HEK293 (cell line): ENCODE data around the gene RNPEP.

Source experiments
- BCL11B ChIP-seq: fragments of 450-650 bp; formaldehyde crosslinking; IDR thresholded peaks from 2 replicates; pipeline ENCODE4 v1.5.1; 2016; ENCODE audit warnings: low read depth, missing biosample characterization, missing genetic modification characterization
- HOXD13 ChIP-seq: sonication (generic); formaldehyde crosslinking; IDR thresholded peaks from 2 replicates; pipeline ENCODE4 v1.8.0; 2022; ENCODE audit warnings: missing genetic modification reagents, borderline replicate concordance
- KLF16 ChIP-seq: fragments of 450-650 bp; formaldehyde crosslinking; IDR thresholded peaks from 2 replicates; pipeline ENCODE4 v1.5.1; 2017; ENCODE audit warnings: missing biosample characterization, missing genetic modification characterization
- KLF9 ChIP-seq: fragments of 450-650 bp; formaldehyde crosslinking; IDR thresholded peaks from 2 replicates; pipeline ENCODE4 v1.5.1; 2016; ENCODE audit warnings: missing biosample characterization, missing genetic modification characterization, low read depth
- OVOL3 ChIP-seq: fragments of 450-650 bp; formaldehyde crosslinking; IDR thresholded peaks from 2 replicates; pipeline ENCODE4 v1.5.1; 2016; ENCODE audit warnings: missing biosample characterization, missing genetic modification characterization
- SALL2 ChIP-seq: fragments of 450-650 bp; formaldehyde crosslinking; IDR thresholded peaks from 2 replicates; pipeline ENCODE4 v1.5.0; 2017; ENCODE audit warnings: missing biosample characterization, mild to moderate bottlenecking, missing genetic modification characterization, borderline replicate concordance
- SCRT2 ChIP-seq: fragments of 450-650 bp; formaldehyde crosslinking; IDR thresholded peaks from 2 replicates; pipeline ENCODE4 v1.5.1; 2016; ENCODE audit warnings: missing biosample characterization, missing genetic modification characterization
- TCF7L2 ChIP-seq: IDR thresholded peaks from 2 replicates; pipeline ENCODE4 v1.6.1; 2011; ENCODE audit warnings: low read depth, mild to moderate bottlenecking, inconsistent platforms, low read length, moderate library complexity, borderline replicate concordance
- ZBTB17 ChIP-seq: fragments of 450-650 bp; formaldehyde crosslinking; IDR thresholded peaks from 2 replicates; pipeline ENCODE4 v1.5.1; 2016; ENCODE audit warnings: missing biosample characterization, missing genetic modification characterization
- ZBTB20 ChIP-seq: fragments of 450-650 bp; formaldehyde crosslinking; IDR thresholded peaks from 2 replicates; pipeline ENCODE4 v1.5.1; 2016; ENCODE audit warnings: missing biosample characterization, missing genetic modification characterization
- ZBTB7A ChIP-seq: fragments of 450-650 bp; formaldehyde crosslinking; IDR thresholded peaks from 2 replicates; pipeline ENCODE4 v1.5.1; 2016; ENCODE audit warnings: low read depth, missing biosample characterization, missing genetic modification characterization
- ZEB2 ChIP-seq: fragments of 450-650 bp; formaldehyde crosslinking; IDR thresholded peaks from 2 replicates; pipeline ENCODE4 v1.5.1; 2016; ENCODE audit warnings: missing biosample characterization, missing genetic modification characterization
- ZFHX2 ChIP-seq: fragments of 450-650 bp; formaldehyde crosslinking; conservative IDR thresholded peaks from 2 replicates; pipeline ENCODE4 v1.5.1; 2016; ENCODE audit warnings: missing biosample characterization, missing genetic modification characterization
- ZNF140 ChIP-seq: fragments of 450-650 bp; formaldehyde crosslinking; IDR thresholded peaks from 2 replicates; pipeline ENCODE4 v1.5.1; 2016; ENCODE audit warnings: missing biosample characterization, missing genetic modification characterization
- ZNF174 ChIP-seq: fragments of 450-650 bp; formaldehyde crosslinking; IDR thresholded peaks from 2 replicates; pipeline ENCODE4 v1.5.0; 2017; ENCODE audit warnings: missing biosample characterization, mild to moderate bottlenecking, missing genetic modification characterization
- ZNF19 ChIP-seq: fragments of 450-650 bp; formaldehyde crosslinking; IDR thresholded peaks from 2 replicates; pipeline ENCODE4; 2016; ENCODE audit warnings: missing biosample characterization, missing genetic modification characterization, low read depth
- ZNF274 ChIP-seq, 2 experiments: fragments of 200-500 bp in 1 of 2; fragments of 450-650 bp in 1 of 2; sonication (Bioruptor generic) in 1 of 2; formaldehyde crosslinking in 1 of 2; IDR thresholded peaks; 2 replicates each; pipeline versions ENCODE4 v1.5.1 to v1.6.1; 2014 to 2016; ENCODE audit warnings: borderline replicate concordance in 1 of 2, inconsistent platforms in 1 of 2, low read length in 1 of 2, missing biosample characterization in 1 of 2, missing genetic modification characterization in 1 of 2
- ZNF335 ChIP-seq: fragments of 450-650 bp; formaldehyde crosslinking; conservative IDR thresholded peaks from 2 replicates; pipeline ENCODE4 v1.5.1; 2016; ENCODE audit warnings: missing biosample characterization, missing genetic modification characterization
- ZNF394 ChIP-seq: fragments of 450-650 bp; formaldehyde crosslinking; IDR thresholded peaks from 2 replicates; pipeline ENCODE4 v1.5.1; 2016; ENCODE audit warnings: missing biosample characterization, missing genetic modification characterization, mild to moderate bottlenecking, moderate library complexity, borderline replicate concordance
- ZNF473 ChIP-seq: fragments of 450-650 bp; formaldehyde crosslinking; IDR thresholded peaks from 2 replicates; pipeline ENCODE4 v1.5.1; 2017; ENCODE audit warnings: missing biosample characterization, missing genetic modification characterization
- ZNF514 ChIP-seq: fragments of 450-650 bp; formaldehyde crosslinking; IDR thresholded peaks from 2 replicates; pipeline ENCODE4 v1.5.1; 2016; ENCODE audit warnings: missing biosample characterization, missing genetic modification characterization
- ZNF629 ChIP-seq: fragments of 450-650 bp; formaldehyde crosslinking; IDR thresholded peaks from 2 replicates; pipeline ENCODE4 v1.5.1; 2017; ENCODE audit warnings: missing biosample characterization, missing genetic modification characterization
- ZNF654 ChIP-seq: fragments of 450-650 bp; formaldehyde crosslinking; IDR thresholded peaks from 2 replicates; pipeline ENCODE4 v1.5.1; 2016; ENCODE audit warnings: low read depth, missing biosample characterization, missing genetic modification characterization
- ZNF658 ChIP-seq: fragments of 450-650 bp; formaldehyde crosslinking; IDR thresholded peaks from 2 replicates; pipeline ENCODE4; 2016; ENCODE audit warnings: missing biosample characterization, missing genetic modification characterization
- TF ChIP-seq, protein P1 (sequence below): fragments of 450-650 bp; formaldehyde crosslinking; IDR thresholded peaks from 2 replicates; pipeline ENCODE4 v1.5.1; 2016; ENCODE audit warnings: missing biosample characterization, missing genetic modification characterization
- TF ChIP-seq, protein P2 (sequence below): fragments of 450-650 bp; formaldehyde crosslinking; IDR thresholded peaks from 2 replicates; pipeline ENCODE4 v1.5.1; 2017; ENCODE audit warnings: missing biosample characterization, missing genetic modification characterization
- TF ChIP-seq, protein P3 (sequence below): fragments of 450-650 bp; formaldehyde crosslinking; IDR thresholded peaks from 2 replicates; pipeline ENCODE4 v1.5.1; 2016; ENCODE audit warnings: missing biosample characterization, missing genetic modification characterization
- TF ChIP-seq, protein P4 (sequence below): fragments of 450-650 bp; formaldehyde crosslinking; IDR thresholded peaks from 2 replicates; pipeline ENCODE4 v1.5.1; 2016; ENCODE audit warnings: missing biosample characterization, missing genetic modification characterization
- TF ChIP-seq, protein P5 (sequence below): fragments of 450-650 bp; formaldehyde crosslinking; IDR thresholded peaks from 2 replicates; pipeline ENCODE4 v1.5.0; 2017; ENCODE audit warnings: missing biosample characterization, missing genetic modification characterization, borderline replicate concordance

The RNPEP gene

DNA sequence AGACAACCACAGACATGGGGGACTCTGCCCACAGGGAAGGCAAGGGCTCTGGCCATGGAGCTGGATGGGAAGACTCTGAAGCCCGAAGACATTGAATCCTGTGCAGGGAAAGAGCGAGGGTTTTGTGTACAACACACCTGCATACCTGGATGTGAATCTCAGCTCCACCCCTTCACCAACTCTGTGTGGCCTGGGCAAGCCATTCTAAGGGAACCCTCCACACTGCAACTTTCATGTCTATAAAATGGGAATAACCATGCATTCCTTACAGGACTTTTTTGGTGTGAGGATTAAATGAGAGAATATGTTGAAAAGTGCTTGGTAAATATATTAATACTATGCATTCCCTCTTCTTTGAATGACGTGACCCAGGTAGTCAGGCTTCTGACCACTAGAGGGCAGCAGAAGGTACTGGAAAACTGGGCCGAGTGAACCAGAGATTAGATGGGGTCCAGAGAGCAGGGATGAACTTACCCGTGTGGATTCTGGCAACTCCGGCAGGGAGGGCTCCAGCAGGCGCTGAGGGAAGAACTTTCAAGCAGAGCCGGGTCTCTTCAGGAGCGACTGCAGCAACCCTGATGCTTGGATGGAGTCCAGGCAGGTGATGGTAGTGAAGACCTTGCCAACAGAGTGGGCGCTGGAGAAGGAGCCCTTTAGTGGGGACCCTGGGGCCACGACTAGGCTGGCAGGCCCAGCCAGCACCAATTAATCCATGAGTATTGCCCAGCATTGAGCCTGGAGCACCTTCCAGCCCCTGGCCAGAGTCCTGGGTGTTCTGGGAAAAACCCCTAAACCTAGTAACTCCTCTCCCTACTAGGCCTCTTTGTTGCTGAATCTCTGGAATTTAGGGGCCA, 27.1 kb downstream of the RNPEP start (continued):
- no peak for TF ChIP-seq ZNF394 (tag by site-specific recombination)
- TF ChIP-seq ZNF658 (tag by site-specific recombination): no peak
- TF ChIP-seq OVOL3 (tag by site-specific recombination): no peak
- TF ChIP-seq, protein P1, sequence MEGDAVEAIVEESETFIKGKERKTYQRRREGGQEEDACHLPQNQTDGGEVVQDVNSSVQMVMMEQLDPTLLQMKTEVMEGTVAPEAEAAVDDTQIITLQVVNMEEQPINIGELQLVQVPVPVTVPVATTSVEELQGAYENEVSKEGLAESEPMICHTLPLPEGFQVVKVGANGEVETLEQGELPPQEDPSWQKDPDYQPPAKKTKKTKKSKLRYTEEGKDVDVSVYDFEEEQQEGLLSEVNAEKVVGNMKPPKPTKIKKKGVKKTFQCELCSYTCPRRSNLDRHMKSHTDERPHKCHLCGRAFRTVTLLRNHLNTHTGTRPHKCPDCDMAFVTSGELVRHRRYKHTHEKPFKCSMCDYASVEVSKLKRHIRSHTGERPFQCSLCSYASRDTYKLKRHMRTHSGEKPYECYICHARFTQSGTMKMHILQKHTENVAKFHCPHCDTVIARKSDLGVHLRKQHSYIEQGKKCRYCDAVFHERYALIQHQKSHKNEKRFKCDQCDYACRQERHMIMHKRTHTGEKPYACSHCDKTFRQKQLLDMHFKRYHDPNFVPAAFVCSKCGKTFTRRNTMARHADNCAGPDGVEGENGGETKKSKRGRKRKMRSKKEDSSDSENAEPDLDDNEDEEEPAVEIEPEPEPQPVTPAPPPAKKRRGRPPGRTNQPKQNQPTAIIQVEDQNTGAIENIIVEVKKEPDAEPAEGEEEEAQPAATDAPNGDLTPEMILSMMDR (tag by site-specific recombination): peak; percentile 72
- TF ChIP-seq ZNF174: no peak
- TF ChIP-seq, protein P2, sequence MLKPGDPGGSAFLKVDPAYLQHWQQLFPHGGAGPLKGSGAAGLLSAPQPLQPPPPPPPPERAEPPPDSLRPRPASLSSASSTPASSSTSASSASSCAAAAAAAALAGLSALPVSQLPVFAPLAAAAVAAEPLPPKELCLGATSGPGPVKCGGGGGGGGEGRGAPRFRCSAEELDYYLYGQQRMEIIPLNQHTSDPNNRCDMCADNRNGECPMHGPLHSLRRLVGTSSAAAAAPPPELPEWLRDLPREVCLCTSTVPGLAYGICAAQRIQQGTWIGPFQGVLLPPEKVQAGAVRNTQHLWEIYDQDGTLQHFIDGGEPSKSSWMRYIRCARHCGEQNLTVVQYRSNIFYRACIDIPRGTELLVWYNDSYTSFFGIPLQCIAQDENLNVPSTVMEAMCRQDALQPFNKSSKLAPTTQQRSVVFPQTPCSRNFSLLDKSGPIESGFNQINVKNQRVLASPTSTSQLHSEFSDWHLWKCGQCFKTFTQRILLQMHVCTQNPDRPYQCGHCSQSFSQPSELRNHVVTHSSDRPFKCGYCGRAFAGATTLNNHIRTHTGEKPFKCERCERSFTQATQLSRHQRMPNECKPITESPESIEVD (tag by site-specific recombination): no peak
- no peak for TF ChIP-seq ZNF140 (tag by site-specific recombination)
- peak; percentile 90 for TF ChIP-seq ZNF654 (tag by site-specific recombination)
- TF ChIP-seq KLF9 (tag by site-specific recombination): no peak
- peak; percentile 80 for TF ChIP-seq ZBTB17 (tag by site-specific recombination)
- TF ChIP-seq ZNF514 (tag by site-specific recombination): no peak
- no peak for TF ChIP-seq HOXD13 (CRISPR knock-in tag)
- TF ChIP-seq ZBTB20 (tag by site-specific recombination): no peak
- no peak for TF ChIP-seq SALL2
- no peak for TF ChIP-seq ZBTB7A
- no peak for TF ChIP-seq ZFHX2 (tag by site-specific recombination)
- TF ChIP-seq KLF16 (tag by site-specific recombination): no peak
- TF ChIP-seq, protein P3, sequence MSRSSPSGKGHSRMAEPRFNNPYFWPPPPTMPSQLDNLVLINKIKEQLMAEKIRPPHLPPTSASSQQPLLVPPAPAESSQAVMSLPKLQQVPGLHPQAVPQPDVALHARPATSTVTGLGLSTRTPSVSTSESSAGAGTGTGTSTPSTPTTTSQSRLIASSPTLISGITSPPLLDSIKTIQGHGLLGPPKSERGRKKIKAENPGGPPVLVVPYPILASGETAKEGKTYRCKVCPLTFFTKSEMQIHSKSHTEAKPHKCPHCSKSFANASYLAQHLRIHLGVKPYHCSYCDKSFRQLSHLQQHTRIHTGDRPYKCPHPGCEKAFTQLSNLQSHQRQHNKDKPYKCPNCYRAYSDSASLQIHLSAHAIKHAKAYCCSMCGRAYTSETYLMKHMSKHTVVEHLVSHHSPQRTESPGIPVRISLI: no peak
- TF ChIP-seq SCRT2 (tag by site-specific recombination): no peak
- no peak for TF ChIP-seq ZNF274 (IDR thresholded peaks at IDR 0.05; ENCODE audit: low read length)
- TF ChIP-seq ZNF274 (tag by site-specific recombination; IDR thresholded peaks at IDR 0.05; ENCODE audit: borderline replicate concordance): no peak
- TF ChIP-seq, protein P4, sequence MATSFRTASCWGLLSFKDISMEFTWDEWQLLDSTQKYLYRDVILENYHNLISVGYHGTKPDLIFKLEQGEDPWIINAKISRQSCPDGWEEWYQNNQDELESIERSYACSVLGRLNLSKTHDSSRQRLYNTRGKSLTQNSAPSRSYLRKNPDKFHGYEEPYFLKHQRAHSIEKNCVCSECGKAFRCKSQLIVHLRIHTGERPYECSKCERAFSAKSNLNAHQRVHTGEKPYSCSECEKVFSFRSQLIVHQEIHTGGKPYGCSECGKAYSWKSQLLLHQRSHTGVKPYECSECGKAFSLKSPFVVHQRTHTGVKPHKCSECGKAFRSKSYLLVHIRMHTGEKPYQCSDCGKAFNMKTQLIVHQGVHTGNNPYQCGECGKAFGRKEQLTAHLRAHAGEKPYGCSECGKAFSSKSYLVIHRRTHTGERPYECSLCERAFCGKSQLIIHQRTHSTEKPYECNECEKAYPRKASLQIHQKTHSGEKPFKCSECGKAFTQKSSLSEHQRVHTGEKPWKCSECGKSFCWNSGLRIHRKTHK (tag by site-specific recombination): no peak
- TF ChIP-seq BCL11B (tag by site-specific recombination): no peak
- no peak for TF ChIP-seq ZNF19
- peak; percentile 66 for TF ChIP-seq ZEB2 (tag by site-specific recombination)
- TF ChIP-seq, protein P5, sequence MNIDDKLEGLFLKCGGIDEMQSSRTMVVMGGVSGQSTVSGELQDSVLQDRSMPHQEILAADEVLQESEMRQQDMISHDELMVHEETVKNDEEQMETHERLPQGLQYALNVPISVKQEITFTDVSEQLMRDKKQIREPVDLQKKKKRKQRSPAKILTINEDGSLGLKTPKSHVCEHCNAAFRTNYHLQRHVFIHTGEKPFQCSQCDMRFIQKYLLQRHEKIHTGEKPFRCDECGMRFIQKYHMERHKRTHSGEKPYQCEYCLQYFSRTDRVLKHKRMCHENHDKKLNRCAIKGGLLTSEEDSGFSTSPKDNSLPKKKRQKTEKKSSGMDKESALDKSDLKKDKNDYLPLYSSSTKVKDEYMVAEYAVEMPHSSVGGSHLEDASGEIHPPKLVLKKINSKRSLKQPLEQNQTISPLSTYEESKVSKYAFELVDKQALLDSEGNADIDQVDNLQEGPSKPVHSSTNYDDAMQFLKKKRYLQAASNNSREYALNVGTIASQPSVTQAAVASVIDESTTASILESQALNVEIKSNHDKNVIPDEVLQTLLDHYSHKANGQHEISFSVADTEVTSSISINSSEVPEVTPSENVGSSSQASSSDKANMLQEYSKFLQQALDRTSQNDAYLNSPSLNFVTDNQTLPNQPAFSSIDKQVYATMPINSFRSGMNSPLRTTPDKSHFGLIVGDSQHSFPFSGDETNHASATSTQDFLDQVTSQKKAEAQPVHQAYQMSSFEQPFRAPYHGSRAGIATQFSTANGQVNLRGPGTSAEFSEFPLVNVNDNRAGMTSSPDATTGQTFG (tag by site-specific recombination): no peak
- TF ChIP-seq ZNF473: no peak
- no peak for TF ChIP-seq ZNF335 (tag by site-specific recombination)
- TF ChIP-seq ZNF629: 0 out of 2 replicates have a peak, but pooled peaks have one; percentile 22
- no peak for TF ChIP-seq TCF7L2
